Stimulated activated naive CD8-positive, alpha-beta T cell treated with anti-CD3 and anti-CD28 coated beads, Interleukin-15, Interleukin-2, amounts not matched to agents 100 U/mL and 50 U/mL, for 24 hours (primary cell): Measurements from ENCODE around the gene SLC17A9.
A peak's percentile ranks its signal among the peaks of the same experiment; 100 is the strongest.

ENCODE experiments used
- ATAC-seq: fragments of 150-1000 bp; cut with Tn5 transposase; one replicate; pipeline ENCODE4 v1.10.0; 2021
- DNase-seq: peaks from one replicate; pipeline ENCODE4 v3.0.0; 2021

SLC17A9 gene

GRCh38 chr20:62984666-62985443, 32.3 kb downstream of the SLC17A9 start:
- DNase-seq (no peak), ATAC-seq (no peak)

DNA sequence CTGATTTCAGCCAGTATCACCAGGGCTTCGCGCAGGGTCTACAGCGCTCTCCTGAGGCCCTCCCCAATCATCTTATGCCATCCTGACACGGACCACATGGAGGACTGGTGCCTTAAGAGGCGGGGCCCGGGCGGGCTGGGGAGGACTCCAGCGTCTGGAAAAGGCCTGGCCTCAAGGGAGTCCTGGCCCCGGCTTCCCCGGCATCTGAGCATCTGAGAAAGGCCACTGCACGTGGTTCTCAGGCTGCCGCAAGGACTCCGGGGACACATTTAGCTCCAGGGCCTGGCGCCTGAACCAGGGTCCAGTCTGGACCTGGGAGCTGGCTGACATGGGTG, 32.9 kb downstream of the SLC17A9 start:
- no peak for DNase-seq

GRCh38 chr20:62986257-62986800, 33.8 kb downstream of the SLC17A9 start:
- ATAC-seq, result no peak

More for the DNA sequence above, 32.9 kb downstream of the SLC17A9 start:
- ATAC-seq, result no peak

GRCh38 chr20:62987114-62987513, 34.6 kb downstream of the SLC17A9 start:
- ATAC-seq, result no peak
- DNase-seq, result no peak

More at GRCh38 chr20:62986257-62986800, 33.8 kb downstream of the SLC17A9 start:
- DNase-seq, result no peak

DNA sequence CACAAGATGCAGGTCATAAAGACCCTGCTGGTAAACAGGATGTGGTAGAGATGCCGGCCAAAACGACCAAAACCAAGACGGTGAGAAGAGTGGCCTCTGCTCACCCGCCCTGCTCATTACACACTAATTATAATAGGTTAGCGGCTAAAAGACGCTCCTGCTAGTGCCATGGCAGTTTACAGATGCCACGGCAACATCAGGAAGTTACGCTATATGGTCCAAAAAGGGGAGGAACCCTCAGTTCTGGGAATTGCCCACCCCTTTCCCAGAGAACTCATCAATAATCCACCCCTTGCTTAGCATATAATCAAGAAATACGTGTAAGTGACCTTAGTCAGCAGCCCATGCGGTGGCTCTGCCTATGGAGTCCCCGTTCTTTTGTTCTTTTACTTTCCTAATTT, 36.7 kb downstream of the SLC17A9 start:
- DNase-seq (no peak), ATAC-seq (peak; percentile 30)

GRCh38 chr20:62990306-62990825, 37.9 kb downstream of the SLC17A9 start:
- no peak for ATAC-seq
- DNase-seq, result no peak

DNA sequence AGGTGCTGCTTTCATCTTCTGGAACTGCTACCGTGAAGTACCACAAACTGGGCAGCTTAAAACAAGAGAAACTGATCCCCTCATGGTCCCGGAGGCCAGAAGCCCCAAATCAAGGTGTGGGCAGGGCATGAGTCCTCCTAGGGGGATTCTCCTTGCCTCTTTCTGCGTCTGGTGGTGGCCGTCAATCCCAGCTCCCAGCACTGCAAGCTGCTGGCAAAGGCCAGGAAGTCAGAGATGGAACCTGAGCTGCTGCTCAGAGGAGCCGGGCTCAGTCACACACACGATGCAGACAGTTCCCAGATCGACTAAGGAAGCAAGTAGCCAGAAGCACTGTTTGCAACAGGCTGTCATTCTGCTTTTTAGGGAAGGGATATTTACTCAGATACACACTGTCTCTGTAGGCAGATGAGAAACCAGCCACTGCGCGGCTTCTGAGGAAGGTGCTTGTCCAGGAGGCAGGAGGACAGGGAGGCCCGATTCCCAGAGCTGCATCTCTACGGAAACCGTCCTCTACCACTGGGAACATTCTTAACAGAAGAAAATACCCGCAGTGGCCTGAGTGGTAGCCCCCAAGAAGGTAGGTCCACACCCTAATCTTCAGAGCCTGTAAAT, 38.8 kb downstream of the SLC17A9 start:
- DNase-seq, result no peak

DNA sequence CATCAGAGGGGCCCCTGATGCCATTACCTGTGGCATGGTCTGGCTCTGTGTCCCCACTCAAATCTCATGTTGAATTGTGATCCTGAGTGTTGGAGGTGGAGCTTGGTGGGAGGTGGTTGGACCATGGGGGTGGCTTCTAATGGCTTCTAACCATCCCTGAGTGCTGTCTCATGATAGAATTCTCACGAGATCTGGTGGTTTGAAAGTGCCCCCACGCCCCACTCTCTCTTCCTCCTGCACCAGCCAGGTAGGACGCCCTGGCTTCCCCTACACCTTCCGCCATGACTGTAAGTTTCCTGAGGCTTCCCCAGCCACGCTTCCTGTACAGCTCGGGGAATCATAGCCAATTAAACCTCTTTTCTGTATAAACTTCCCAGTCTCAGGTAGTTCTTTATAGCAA, 39.4 kb downstream of the SLC17A9 start:
- DNase-seq (no peak), ATAC-seq (no peak)

More for the DNA sequence above, 38.8 kb downstream of the SLC17A9 start:
- no peak for ATAC-seq

GRCh38 chr20:62993856-62994494, 41.5 kb downstream of the SLC17A9 start:
- ATAC-seq, result no peak
- no peak for DNase-seq

- DNase-seq, result no peak
- no peak for ATAC-seq
Observed at GRCh38 chr20:62994869-62995281, 42.4 kb downstream of the SLC17A9 start.

DNA sequence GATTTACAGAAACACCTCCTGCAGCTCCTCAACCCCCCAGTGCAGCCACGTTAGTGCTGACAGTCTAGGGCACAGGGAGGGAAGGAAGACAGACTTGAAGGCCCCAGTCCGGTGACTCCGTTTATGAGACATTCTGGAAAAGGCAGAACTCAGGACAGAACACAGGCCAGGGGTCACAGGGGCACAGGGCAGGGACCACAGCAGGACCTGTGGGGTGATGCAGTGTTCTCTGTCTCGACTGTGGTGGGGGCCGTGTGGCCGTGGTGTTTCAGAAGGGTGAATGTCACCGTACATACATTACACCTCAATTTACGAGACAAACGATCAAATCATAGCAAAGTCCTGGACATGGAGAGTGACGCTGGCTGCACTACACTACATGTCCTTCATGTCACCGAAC, 43.0 kb downstream of the SLC17A9 start:
- ATAC-seq, result no peak
- no peak for DNase-seq

DNA sequence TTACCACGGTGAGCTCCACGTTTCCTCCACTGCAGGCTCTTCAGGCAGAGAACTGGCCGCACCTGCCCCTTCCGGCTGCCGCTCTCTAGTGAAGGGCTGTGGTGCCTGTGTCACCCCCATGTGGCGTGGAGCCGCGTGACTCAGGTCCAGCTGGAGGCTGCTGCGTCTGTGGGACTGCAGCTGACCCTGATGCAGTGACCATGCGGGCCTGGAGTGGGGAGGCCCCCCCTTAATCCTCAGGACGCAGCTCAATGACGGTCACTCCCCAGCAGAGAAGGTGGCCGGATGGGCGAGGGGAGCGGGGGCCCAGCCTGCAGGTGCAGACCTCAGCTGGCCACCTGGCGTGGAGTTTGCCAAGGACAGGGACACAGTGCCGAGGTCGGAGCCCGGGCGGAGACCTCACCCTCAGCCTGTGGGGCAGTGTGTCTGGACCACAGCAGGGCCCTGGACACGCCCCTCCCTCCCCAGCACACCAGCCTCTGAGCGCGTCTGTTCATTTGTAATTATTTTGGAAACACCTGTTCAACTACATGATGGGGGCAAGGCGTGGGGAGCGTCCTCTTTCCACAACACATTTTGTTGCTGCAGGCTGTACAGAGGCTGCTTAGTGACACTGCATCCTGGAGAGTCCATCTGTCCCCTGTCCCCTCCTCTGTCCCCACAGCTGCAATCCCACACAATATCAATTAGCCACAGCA, 43.5 kb downstream of the SLC17A9 start:
- ATAC-seq (no peak), DNase-seq (no peak)

GRCh38 chr20:62996596-62996982, 44.1 kb downstream of the SLC17A9 start:
- ATAC-seq, result no peak
- DNase-seq, result no peak

GRCh38 chr20:62997417-62998035, 45.0 kb downstream of the SLC17A9 start:
- ATAC-seq (no peak), DNase-seq (no peak)

DNA sequence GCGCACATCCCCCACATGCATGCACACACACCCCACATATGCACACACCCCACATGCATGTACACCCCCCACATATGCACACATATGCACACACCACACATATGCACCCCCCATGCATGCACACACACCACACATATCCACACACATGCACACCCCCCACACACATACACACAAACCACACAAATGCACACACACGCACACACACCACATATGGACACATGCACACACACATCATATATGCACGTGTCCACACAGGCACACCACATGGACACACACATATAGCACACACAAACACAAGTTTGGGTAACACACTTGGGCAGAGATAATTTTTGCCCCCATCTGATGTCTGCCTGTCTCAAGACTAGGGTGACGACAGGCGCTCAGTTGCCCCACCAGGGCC, 45.9 kb downstream of the SLC17A9 start:
- ATAC-seq, result no peak

DNA sequence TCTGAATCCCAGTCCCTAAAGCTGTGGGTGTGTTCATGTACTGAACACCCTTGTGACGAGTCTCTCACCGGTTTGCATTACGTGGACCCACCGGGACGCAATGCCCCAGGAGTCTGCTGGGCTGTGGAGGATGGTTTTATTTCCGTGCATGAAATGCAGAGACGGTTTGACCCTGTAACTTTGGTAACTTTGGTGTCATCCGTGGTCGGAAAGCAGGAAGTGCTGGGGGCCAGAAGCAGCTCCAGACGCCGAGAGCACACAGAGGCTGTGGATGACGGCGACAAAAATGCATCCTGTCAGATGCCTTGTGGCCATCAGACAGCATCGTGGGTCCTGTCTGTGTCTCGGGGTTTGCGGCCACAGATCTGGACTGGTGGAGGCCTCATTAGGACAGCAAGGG, 47.1 kb downstream of the SLC17A9 start:
- DNase-seq, result no peak
- ATAC-seq, result no peak

More for the DNA sequence above, 45.9 kb downstream of the SLC17A9 start:
- no peak for DNase-seq

DNA sequence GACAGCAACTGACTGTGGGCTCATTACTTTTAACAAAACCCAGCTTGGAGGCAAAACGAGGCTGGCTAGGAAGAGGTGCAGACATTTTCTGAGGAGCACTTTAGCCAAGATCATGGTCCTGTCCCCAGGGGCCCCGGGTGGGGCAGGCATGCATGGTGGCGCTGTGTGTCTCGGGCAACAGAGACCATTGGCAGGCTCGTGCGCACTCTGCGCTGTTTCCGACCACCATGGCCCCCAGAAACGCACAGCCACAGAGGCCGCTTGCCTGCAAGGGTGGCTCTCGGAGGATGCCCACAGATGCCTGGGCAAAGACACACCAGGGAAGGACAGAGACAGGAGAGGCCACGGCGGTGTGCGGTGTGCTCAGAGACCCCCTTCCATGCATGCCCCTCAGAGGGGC, 47.5 kb downstream of the SLC17A9 start:
- DNase-seq (no peak), ATAC-seq (no peak)

DNA sequence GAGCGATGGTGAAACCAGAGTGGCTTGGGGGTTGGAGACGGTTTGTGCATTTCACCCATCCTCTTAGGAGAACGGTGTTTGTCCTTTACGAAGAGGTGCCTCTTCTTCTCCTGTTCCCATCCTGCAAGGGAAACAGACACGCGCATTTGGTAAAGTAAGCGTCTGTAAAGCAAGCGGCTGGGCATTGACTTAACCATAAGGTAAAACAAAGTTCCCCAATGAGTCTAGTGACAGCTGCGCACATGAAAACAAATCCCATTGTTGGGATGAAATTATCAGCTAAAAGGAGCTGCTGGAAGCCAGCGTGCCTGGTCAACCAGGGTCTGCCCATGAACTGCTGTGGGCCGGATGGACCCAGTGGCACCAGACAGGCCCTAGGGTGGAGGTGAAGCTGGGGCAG, 48.4 kb downstream of the SLC17A9 start:
- ATAC-seq (no peak), DNase-seq (no peak)

DNA sequence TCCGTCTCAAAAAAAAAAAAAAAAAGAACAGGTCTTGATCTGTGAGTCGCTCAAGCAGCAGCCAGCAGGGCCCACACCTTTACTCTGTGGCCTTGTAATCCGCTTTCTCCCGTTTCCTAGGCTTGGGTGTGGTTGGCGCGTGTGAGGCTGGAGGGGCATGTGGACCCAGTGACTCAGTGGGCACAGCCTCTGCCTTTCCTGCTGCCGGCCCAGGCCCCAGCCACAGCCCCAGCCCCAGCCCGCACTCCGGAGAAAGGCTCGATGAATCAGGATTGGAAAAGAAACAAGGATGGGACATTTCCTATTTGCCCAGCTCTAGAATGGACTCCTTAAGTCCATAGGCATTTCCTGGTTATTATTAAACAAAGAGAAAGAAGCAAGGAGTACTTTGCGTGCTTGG, 50.0 kb downstream of the SLC17A9 start:
- DNase-seq (no peak), ATAC-seq (no peak)

GRCh38 chr20:63003546-63003945, 51.0 kb downstream of the SLC17A9 start:
- DNase-seq (no peak), ATAC-seq (no peak)

GRCh38 chr20:63004607-63005364, 52.3 kb downstream of the SLC17A9 start:
- DNase-seq, result no peak
- ATAC-seq, result no peak
